SK-N-SH treated with all-trans-retinoic acid at 6 μM for 48 hours (cell line): ENCODE results near the gene CLN6.

Experiments used
- ARNTL ChIP-seq: fragments of 450-650 bp; formaldehyde crosslinking; IDR thresholded peaks from 2 replicates; pipeline ENCODE4 v1.5.0; 2020; ENCODE audit warnings: low read depth, mild to moderate bottlenecking, moderate library complexity, borderline replicate concordance
- CREB5 ChIP-seq: fragments of 250-450 bp; sonication (Bioruptor Pico); IDR thresholded peaks from 2 replicates; pipeline ENCODE4 v1.5.1; 2020; ENCODE audit warnings: low read depth, mild to moderate bottlenecking, moderate library complexity
- GLIS3 ChIP-seq: fragments of 250-450 bp; sonication (Bioruptor Pico); IDR thresholded peaks from 2 replicates; pipeline ENCODE4 v1.5.0; 2020; ENCODE audit warnings: mild to moderate bottlenecking, moderate library complexity
- ISL1 ChIP-seq: fragments of 250-450 bp; sonication (Bioruptor Pico); IDR thresholded peaks from 2 replicates; pipeline ENCODE4 v2.1.2; 2022; ENCODE audit warnings: mild to moderate bottlenecking, moderate library complexity
- OSR1 ChIP-seq: fragments of 250-450 bp; sonication (Bioruptor Pico); IDR thresholded peaks from 2 replicates; pipeline ENCODE4 v1.8.0; 2022; ENCODE audit warnings: moderate library complexity, mild to moderate bottlenecking, inconsistent platforms
- ZNF565 ChIP-seq: fragments of 450-650 bp; formaldehyde crosslinking; conservative IDR thresholded peaks from 2 replicates; pipeline ENCODE4 v1.5.0; 2020; ENCODE audit warnings: low read depth, mild to moderate bottlenecking, moderate library complexity

- TF ChIP-seq ARNTL (CRISPR knock-in tag) (no peak), CREB5 (CRISPR knock-in tag) (no peak), OSR1 (CRISPR knock-in tag) (no peak), ISL1 (CRISPR knock-in tag) (no peak), GLIS3 (CRISPR knock-in tag) (no peak), ZNF565 (CRISPR knock-in tag) (no peak)
Measured at GRCh38 chr15:68191555-68191954, 38.0 kb downstream of the CLN6 start.
